IMR-90 (cell line): ENCODE results near the gene APCDD1. TPM values are rescaled to one million over a fixed set of nuclear protein-coding genes. Genes with fewer than 3 reads are reported as not detected.

Source experiments
- ATAC-seq: fragments of 200-7000 bp; cut with Tn5 transposase; 2 replicates; pipeline ENCODE4 v1.9.1; 2020; ENCODE audit warnings: low read depth, mild to moderate bottlenecking, moderate library complexity
- BruUV-seq: library from RNA; stranded (reverse); fragments of 400-500 nt; replicated peaks from 2 replicates; lab custom pipeline; 2021; lab: Mats Ljungman, UMichigan
- CTCF ChIA-PET: fragments of 300-600 bp; formaldehyde crosslinking; extraction: SDS; loops from one replicate; lab custom pipeline; 2021; ENCODE audit warnings: antibody characterized with exemption; lab: Yijun Ruan, JAX
- POLR2A ChIA-PET: fragments of 300-600 bp; sonication (Branson Sonifier 250); formaldehyde crosslinking; loops from one replicate; lab custom pipeline; 2022; ENCODE audit warnings: antibody characterized with exemption; ENCODE audit not compliant: unreplicated experiment; lab: Charles Lee
- DNase-seq: peaks from one replicate; pipeline ENCODE4 v3.0.0; 2013
- H2AFZ ChIP-seq: replicated peaks from 2 replicates; pipeline ENCODE3; 2013; ENCODE audit warnings: low read length, mild to moderate bottlenecking; ENCODE audit not compliant: poor library complexity
- H2AK5ac ChIP-seq: 2 replicates; pipeline ENCODE4 v1.6.1; 2013; ENCODE audit warnings: low read depth, low read length, inconsistent platforms
- H2AK9ac ChIP-seq: replicated peaks from 2 replicates; pipeline ENCODE3; 2013; ENCODE audit warnings: mild to moderate bottlenecking, low read depth, low read length, moderate library complexity; ENCODE audit not compliant: poor library complexity
- H2BK120ac ChIP-seq: 2 replicates; pipeline ENCODE4 v1.6.1; 2013; ENCODE audit warnings: low read depth, low read length, inconsistent platforms
- H2BK15ac ChIP-seq: 3 replicates; pipeline ENCODE4 v1.6.1; 2013; ENCODE audit warnings: low read depth, low read length, inconsistent platforms
- H2BK20ac ChIP-seq: 2 replicates; pipeline ENCODE4 v1.6.1; 2013; ENCODE audit warnings: low read depth, mild to moderate bottlenecking, inconsistent platforms, low read length, moderate library complexity
- H2BK5ac ChIP-seq: 2 replicates; pipeline ENCODE4 v1.6.1; 2013; ENCODE audit warnings: mild to moderate bottlenecking, low read depth, low read length, inconsistent platforms; ENCODE audit not compliant: poor library complexity, severe bottlenecking
- H3K14ac ChIP-seq: replicated peaks from 2 replicates; pipeline ENCODE4 v1.6.1; 2013; ENCODE audit warnings: low read depth, low read length, inconsistent platforms
- H3K18ac ChIP-seq: 2 replicates; pipeline ENCODE4 v1.6.1; 2013; ENCODE audit warnings: low read depth, low read length, control low read depth
- H3K23ac ChIP-seq: 2 replicates; pipeline ENCODE4 v1.6.1; 2013; ENCODE audit warnings: low read depth, low read length, inconsistent platforms
- H3K27ac ChIP-seq: 2 replicates; pipeline ENCODE4 v1.5.1; 2013; ENCODE audit warnings: mild to moderate bottlenecking, control low read depth, low read length; ENCODE audit not compliant: insufficient read depth
- H3K27me3 ChIP-seq: 2 replicates; pipeline ENCODE4 v1.6.1; 2013; ENCODE audit warnings: low read length; ENCODE audit not compliant: control insufficient read depth, insufficient read depth
- H3K36me3 ChIP-seq: 2 replicates; pipeline ENCODE4 v1.6.1; 2013; ENCODE audit warnings: low read length, mixed read lengths; ENCODE audit not compliant: control insufficient read depth, insufficient read depth
- H3K4ac ChIP-seq: 2 replicates; pipeline ENCODE4 v1.6.1; 2013; ENCODE audit warnings: low read depth, low read length, inconsistent platforms
- H3K4me1 ChIP-seq: 2 replicates; pipeline ENCODE4 v1.6.1; 2013; ENCODE audit warnings: low read length, mixed read lengths; ENCODE audit not compliant: control insufficient read depth, insufficient read depth
- H3K4me2 ChIP-seq: 2 replicates; pipeline ENCODE4 v1.6.1; 2013; ENCODE audit warnings: low read depth, mild to moderate bottlenecking, control low read depth, low read length, moderate library complexity
- H3K4me3 ChIP-seq: 2 replicates; pipeline ENCODE4 v1.5.1; 2013; ENCODE audit warnings: low read depth, mild to moderate bottlenecking, control low read depth, low read length, moderate library complexity; ENCODE audit not compliant: insufficient read depth
- H3K56ac ChIP-seq: 2 replicates; pipeline ENCODE4 v1.6.1; 2013; ENCODE audit warnings: low read length, inconsistent platforms; ENCODE audit not compliant: insufficient read depth; ENCODE audit errors: extremely low read depth
- H3K79me1 ChIP-seq, 2 experiments: 2 replicates each; pipeline ENCODE4 v1.6.1; 2013; ENCODE audit warnings: low read length in 2 of 2, inconsistent platforms in 1 of 2, low read depth in 1 of 2
- H3K9ac ChIP-seq: 2 replicates; pipeline ENCODE4 v1.6.1; 2013; ENCODE audit warnings: low read depth, low read length, control low read depth
- H3K9me1 ChIP-seq: 2 replicates; pipeline ENCODE4 v1.6.1; 2013; ENCODE audit warnings: low read length, inconsistent platforms; ENCODE audit not compliant: insufficient read depth
- H3K9me3 ChIP-seq: 2 replicates; pipeline ENCODE4 v1.6.1; 2013; ENCODE audit warnings: low read length; ENCODE audit not compliant: control insufficient read depth, insufficient read depth
- H4K20me1 ChIP-seq: 2 replicates; pipeline ENCODE4 v1.6.1; 2013; ENCODE audit warnings: low read length, inconsistent platforms; ENCODE audit not compliant: insufficient read depth
- H4K5ac ChIP-seq: 2 replicates; pipeline ENCODE4 v1.6.1; 2013; ENCODE audit warnings: mild to moderate bottlenecking, low read depth, low read length, control low read depth
- H4K8ac ChIP-seq, 2 experiments: 2 replicates each; pipeline ENCODE4 v1.6.1; 2013; ENCODE audit warnings: low read depth in 2 of 2, low read length in 2 of 2, control low read depth in 1 of 2, inconsistent platforms in 1 of 2
- H4K91ac ChIP-seq: 2 replicates; pipeline ENCODE4 v1.6.1; 2013; ENCODE audit warnings: low read depth, low read length, inconsistent platforms; ENCODE audit not compliant: insufficient read depth
- CEBPB ChIP-seq: IDR thresholded peaks from 2 replicates; pipeline ENCODE4 v1.6.1; 2012; ENCODE audit warnings: low read depth, low read length, improper control_type of control experiment
- CHD1 ChIP-seq: IDR thresholded peaks from 2 replicates; pipeline ENCODE4 v1.6.1; 2012; ENCODE audit warnings: low read depth, low read length, improper control_type of control experiment
- MAFK ChIP-seq: IDR thresholded peaks from 2 replicates; pipeline ENCODE4 v1.6.1; 2012; ENCODE audit warnings: low read depth, low read length, improper control_type of control experiment
- RAD21 ChIP-seq: IDR thresholded peaks from 2 replicates; pipeline ENCODE4 v1.6.1; 2012; ENCODE audit warnings: low read length, improper control_type of control experiment
- RCOR1 ChIP-seq: IDR thresholded peaks from 2 replicates; pipeline ENCODE4 v1.6.1; 2012; ENCODE audit warnings: mild to moderate bottlenecking, low read length, improper control_type of control experiment; ENCODE audit not compliant: insufficient replicate concordance
- RFX5 ChIP-seq: IDR thresholded peaks from 2 replicates; pipeline ENCODE4 v1.8.0; 2012; ENCODE audit warnings: low read depth, mild to moderate bottlenecking, low read length, moderate library complexity
- WGBS, 2 experiments: methylation state at CpG; one replicate each; pipeline versions ENCODE4 v1.1.5 to v1.1.7; 2013; ENCODE audit warnings: missing lambda C conversion rate in 2 of 2; ENCODE audit not compliant: insufficient read length in 1 of 2; ENCODE audit errors: extremely low coverage in 2 of 2; 5-methylcytosine and 5-hydroxymethylcytosine counted together
- dilution Hi-C: fragments of 300-500 bp; cut with HindIII; formaldehyde crosslinking; loops from one replicate; pipeline ENCODE4 v1.14.3; 2018; ENCODE audit warnings: low sequenced_read_pairs; ENCODE audit not compliant: unreplicated experiment
- in situ Hi-C: fragments of 300-500 bp; cut with MboI; formaldehyde crosslinking; loops from 3 replicates; pipeline ENCODE4 v1.14.3; 2019; ENCODE audit warnings: low sequenced_read_pairs, inconsistent platforms, mixed read lengths
- intact Hi-C: fragments of 100-400 bp; cut with micrococcal nuclease; formaldehyde crosslinking; loops from 2 replicates; pipeline ENCODE4 v1.10.0; 2022
- polyA plus RNA-seq, 3 experiments: library from polyadenylated mRNA; depleted of rRNA; stranded (reverse); fragments of >200 nt; gene quantifications; 2 replicates each; pipeline ENCODE4 v1.2.3, GENCODE V29; 2012; ENCODE audit warnings: low replicate concordance in 1 of 3
- total RNA-seq: library from RNA; depleted of rRNA; stranded (reverse); fragments of >200 nt; gene quantifications from 2 replicates; pipeline ENCODE4 v1.2.3, GENCODE V29; 2012

APCDD1 gene
- total and polyA plus RNA-seq, 2 of the 4 experiments (the other 2 are of a cell fraction), result 1.1 to 2.2 TPM

DNA sequence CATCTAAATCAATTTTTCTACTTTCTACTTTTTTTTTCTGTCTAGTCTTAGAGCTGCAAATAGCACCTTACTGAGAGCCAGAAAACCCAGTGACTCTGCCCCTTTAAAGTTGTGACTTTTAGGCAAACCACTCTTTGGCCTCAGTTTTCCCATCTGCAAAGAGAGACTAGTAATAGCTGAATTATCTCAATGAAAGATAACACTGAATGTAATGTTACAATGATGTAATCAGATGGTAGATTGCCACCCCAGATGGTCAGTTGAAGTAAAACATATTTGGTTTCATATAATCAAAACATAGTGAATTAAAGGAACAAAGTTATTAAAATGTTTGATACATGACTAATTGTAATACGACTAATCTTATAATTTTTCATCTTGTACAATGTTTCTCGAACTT is 5.0 kb upstream of the APCDD1 start:
- H3K36me3 ChIP-seq, result no peaks in the 10 kb centered on the region
- no peak overlapping the region for H2AK9ac ChIP-seq
- no peak overlapping the region for H2AK5ac ChIP-seq
- no peak overlapping the region for H3K4me2 ChIP-seq
- H3K56ac ChIP-seq, result no peak overlapping the region
- H3K9me1 ChIP-seq, result no peaks in the 10 kb centered on the region; the same call in 1 of the 2 replicates
- no peak overlapping the region for H2BK5ac ChIP-seq
- no peak overlapping the region for H3K4me3 ChIP-seq
- ATAC-seq (no peak; the same call in 1 of the 2 replicates), DNase-seq (peak; percentile 62)
- no peak overlapping the region for H4K8ac ChIP-seq
- TF ChIP-seq MAFK, result no peak
- TF ChIP-seq CEBPB, result peak; percentile 35
- no peak for TF ChIP-seq CHD1
- no peak for TF ChIP-seq RAD21
- no peak for TF ChIP-seq RFX5
- TF ChIP-seq RCOR1, result no peak
- no peak overlapping the region for H4K5ac ChIP-seq
- no peak overlapping the region for H3K4ac ChIP-seq
- H4K20me1 ChIP-seq, result no peaks in the 10 kb centered on the region
- H3K14ac ChIP-seq, result no peak overlapping the region
- no peak overlapping the region for H2BK20ac ChIP-seq
- no peak overlapping the region for H3K27ac ChIP-seq
- H2AFZ ChIP-seq, result no peak overlapping the region
- no peak overlapping the region for H2BK120ac ChIP-seq
- in situ Hi-C loops, result no loop called here
- H3K79me1 ChIP-seq, result no peaks in the 10 kb centered on the region
- peaks cover 27% of the 10 kb centered on the region for H3K27me3 ChIP-seq
- no peak overlapping the region for H3K18ac ChIP-seq
- no peak overlapping the region for H3K23ac ChIP-seq
- H3K4me1 ChIP-seq, result peaks cover 2% of the 10 kb centered on the region; the same call in 1 of the 2 replicates
- no peaks in the 10 kb centered on the region for H3K9me3 ChIP-seq
- intact Hi-C loops, result no loop called here
- H3K9ac ChIP-seq, result no peak overlapping the region
- H2BK15ac ChIP-seq, result no peak overlapping the region
- ChIA-PET CTCF (interaction anchor here (0.6 to 0.7 kb wide), 2 partner anchors 9 to 295 kb away, joined by 3 to 4 read pairs; no protein-coding TSS in a partner anchor), POLR2A (no interaction called here)
- WGBS, 2 experiments, result no CpG with 5 or more reads among the region's 2 CpGs
- dilution Hi-C loops, result no loop called here
- no TSS peak for BruUV-seq
- H4K91ac ChIP-seq, result no peak overlapping the region
